B cell (primary cell): Measurements from ENCODE around the gene ARHGEF26. TPM values are rescaled to one million over a fixed set of nuclear protein-coding genes. Genes with fewer than 3 reads are reported as not detected.

ENCODE experiments used
- ATAC-seq: fragments of 200-7000 bp; cut with Tn5 transposase; one replicate; pipeline ENCODE4 v1.10.0; 2021; ENCODE audit warnings: low read depth, mild to moderate bottlenecking, moderate number of reproducible peaks, moderate library complexity
- CTCF ChIA-PET: fragments of 350-600 bp; sonication (Branson Sonifier 250); formaldehyde crosslinking; loops from one replicate; lab custom pipeline; 2021; ENCODE audit warnings: antibody characterized with exemption, inconsistent platforms; lab: Charles Lee
- POLR2A ChIA-PET: fragments of 350-600 bp; sonication (Branson Sonifier 250); formaldehyde crosslinking; loops from one replicate; lab custom pipeline; 2021; ENCODE audit warnings: antibody characterized with exemption; lab: Charles Lee
- DNase-seq: peaks from one replicate; pipeline ENCODE4 v3.0.0; 2013
- H2AFZ ChIP-seq: 2 replicates; pipeline ENCODE4 v1.6.1; 2012; ENCODE audit warnings: mild to moderate bottlenecking, low read depth, low read length; ENCODE audit not compliant: insufficient read depth, poor library complexity, severe bottlenecking
- H3K27ac ChIP-seq, 2 donors: 1 replicate in 1 of 2; 2 replicates in 1 of 2; pipeline ENCODE4 v1.5.1; 2012 to 2013; ENCODE audit warnings: low read length in 2 of 2, mild to moderate bottlenecking in 2 of 2, moderate library complexity in 1 of 2
- H3K27me3 ChIP-seq, 4 experiments: fragments of 200-600 bp in 1 of 4; sonication (generic) in 1 of 4; replicated peaks in 1 of 4; 1 replicate in 2 of 4; 2 replicates in 2 of 4; pipeline versions ENCODE4 v1.6.1 to v1.7.0; 2013 to 2016; ENCODE audit warnings: low read length in 3 of 4, mild to moderate bottlenecking in 2 of 4, mixed read lengths in 1 of 4, moderate library complexity in 1 of 4; ENCODE audit not compliant: insufficient read depth in 4 of 4, control insufficient read depth in 3 of 4; ENCODE audit errors: control extremely low read depth in 1 of 4
- H3K36me3 ChIP-seq, 2 experiments: replicated peaks in 1 of 2; 1 replicate in 1 of 2; 2 replicates in 1 of 2; pipeline versions ENCODE4 v1.6.1 to v1.7.1; 2013; ENCODE audit warnings: low read length in 1 of 2; ENCODE audit not compliant: insufficient read depth in 2 of 2, control insufficient read depth in 1 of 2; ENCODE audit errors: control extremely low read depth in 1 of 2, extremely low read depth in 1 of 2
- H3K4me1 ChIP-seq, 2 donors: fragments of 200-600 bp in 1 of 2; sonication (generic) in 1 of 2; 1 replicate in 1 of 2; 2 replicates in 1 of 2; pipeline versions ENCODE4 v1.5.1 to v1.6.1; 2013 to 2017; ENCODE audit warnings: low read length in 2 of 2; ENCODE audit not compliant: control insufficient read depth in 2 of 2, insufficient read depth in 2 of 2
- H3K4me2 ChIP-seq: replicated peaks from 2 replicates; pipeline ENCODE3; 2012; ENCODE audit warnings: mild to moderate bottlenecking, low read depth, low read length; ENCODE audit not compliant: poor library complexity, severe bottlenecking
- H3K4me3 ChIP-seq, 5 experiments: fragments of 200-600 bp in 1 of 5; sonication (generic) in 1 of 5; 1 replicate in 3 of 5; 2 replicates in 2 of 5; pipeline versions ENCODE4 v1.5.1 to v1.7.0; 2011 to 2016; ENCODE audit warnings: low read length in 4 of 5, mild to moderate bottlenecking in 4 of 5, low read depth in 2 of 5, control low read depth in 1 of 5, moderate library complexity in 1 of 5; ENCODE audit not compliant: insufficient read depth in 1 of 5; ENCODE audit errors: control extremely low read depth in 1 of 5, extremely low read depth in 1 of 5
- H3K79me2 ChIP-seq: fragments of 200-600 bp; sonication (generic); one replicate; pipeline ENCODE4 v1.6.0; 2016; ENCODE audit warnings: low read length; ENCODE audit not compliant: control insufficient read depth, insufficient read depth
- H3K9ac ChIP-seq: fragments of 200-600 bp; sonication (generic); 2 replicates; pipeline ENCODE4 v1.6.1; 2017; ENCODE audit warnings: mild to moderate bottlenecking, low read length, moderate library complexity
- H3K9me3 ChIP-seq, 3 donors: one replicate each; pipeline versions ENCODE4 v1.6.1 to v1.7.1; 2013; ENCODE audit warnings: low read length in 2 of 3; ENCODE audit not compliant: control insufficient read depth in 2 of 3, insufficient read depth in 1 of 3; ENCODE audit errors: control extremely low read depth in 1 of 3
- H4K20me1 ChIP-seq: 2 replicates; pipeline ENCODE4 v1.6.0; 2012; ENCODE audit warnings: mild to moderate bottlenecking, low read length; ENCODE audit not compliant: insufficient read depth, control insufficient read depth, poor library complexity, severe bottlenecking
- H3K27ac Mint-ChIP-seq: one replicate; pipeline ENCODE4 v1.8.0; 2021; ENCODE audit warnings: mixed read lengths
- H3K27me3 Mint-ChIP-seq: one replicate; pipeline ENCODE4 v1.8.0; 2021; ENCODE audit warnings: mixed read lengths
- H3K4me1 Mint-ChIP-seq: one replicate; pipeline ENCODE4 v1.8.0; 2021; ENCODE audit warnings: mixed read lengths
- H3K4me3 Mint-ChIP-seq: one replicate; pipeline ENCODE4 v1.8.0; 2021; ENCODE audit warnings: mixed read lengths
- H3K9me3 Mint-ChIP-seq: one replicate; pipeline ENCODE4 v1.8.0; 2022; ENCODE audit warnings: mixed read lengths; ENCODE audit not compliant: insufficient read depth
- CTCF ChIP-seq: fragments of 200-600 bp; IDR thresholded peaks from one replicate; pipeline ENCODE4 v1.8.0; 2022; ENCODE audit warnings: antibody characterized with exemption, mild to moderate bottlenecking
- EZH2 ChIP-seq: IDR thresholded peaks from 2 replicates; pipeline ENCODE4 v1.6.1; 2012; ENCODE audit warnings: borderline replicate concordance, low read depth, mild to moderate bottlenecking, moderate library complexity, low read length; ENCODE audit not compliant: insufficient read depth, poor library complexity, severe bottlenecking
- WGBS: methylation state at CpG from one replicate; pipeline ENCODE4 v1.1.5; 2013; ENCODE audit warnings: missing lambda C conversion rate; ENCODE audit not compliant: insufficient coverage; 5-methylcytosine and 5-hydroxymethylcytosine counted together
- intact Hi-C: fragments of 100-400 bp; cut with micrococcal nuclease; formaldehyde crosslinking; loops from one replicate; pipeline ENCODE4 v1.10.0; 2022
- polyA plus RNA-seq: library from polyadenylated mRNA; depleted of rRNA; stranded (reverse); fragments of >200 nt; gene quantifications from 2 replicates; pipeline ENCODE4 v1.2.3, GENCODE V29; 2012
- total RNA-seq, 2 donors: library from RNA; stranded (reverse); fragments of 120-200 nt in 1 of 2; gene quantifications; 1 replicate in 1 of 2; 2 replicates in 1 of 2; pipeline versions ENCODE4 v1.2.3 to v1.2.4, GENCODE V29; 2013 to 2022

ARHGEF26 gene
- total and polyA plus RNA-seq, 2 donors (not counting 1 experiment from before 2014, with no cell fraction given), result not detected

- TF ChIP-seq EZH2 (no peak), CTCF (no peak)
- ChIA-PET CTCF (no interaction called here), POLR2A (no interaction called here)
- WGBS, result no CpG with 5 or more reads among the region's 2 CpGs
- no peaks in the 10 kb centered on the region for H3K27me3 ChIP-seq
- no peak overlapping the region for H3K4me3 ChIP-seq
- no peaks in the 10 kb centered on the region for H3K79me2 ChIP-seq
- H3K36me3 ChIP-seq, result no peaks in the 10 kb centered on the region
- Mint-ChIP-seq H3K4me1 (no peaks in the 10 kb centered on the region), H3K4me3 (no peak overlapping the region), H3K9me3 (no peaks in the 10 kb centered on the region), H3K27ac (no peak overlapping the region), H3K27me3 (no peaks in the 10 kb centered on the region)
- intact Hi-C loops, result no loop called here
- ATAC-seq (no peak), DNase-seq (no peak)
- H4K20me1 ChIP-seq, result no peaks in the 10 kb centered on the region
- no peak overlapping the region for H3K9ac ChIP-seq
- H3K27ac ChIP-seq, result no peak overlapping the region
- no peak overlapping the region for H2AFZ ChIP-seq
- H3K9me3 ChIP-seq, result no peaks in the 10 kb centered on the region
- no peaks in the 10 kb centered on the region for H3K4me1 ChIP-seq
- H3K4me2 ChIP-seq, result no peak overlapping the region
Measured at GRCh38 chr3:154074966-154075365, 46.2 kb upstream of the ARHGEF26 start.

- Histone ChIP-seq H3K36me3 (no peaks in the 10 kb centered on the region), H3K27ac (no peak overlapping the region), H2AFZ (no peak overlapping the region), H3K9me3 (no peaks in the 10 kb centered on the region), H4K20me1 (no peaks in the 10 kb centered on the region), H3K79me2 (no peaks in the 10 kb centered on the region), H3K4me2 (no peak overlapping the region), H3K27me3 (no peaks in the 10 kb centered on the region), H3K4me3 (no peak overlapping the region), H3K9ac (no peak overlapping the region), H3K4me1 (no peaks in the 10 kb centered on the region)
- no peak overlapping the region for H3K4me3 Mint-ChIP-seq
- CTCF ChIA-PET, result no interaction called here
- H3K4me1 Mint-ChIP-seq, result no peaks in the 10 kb centered on the region
- POLR2A ChIA-PET, result no interaction called here
- no peaks in the 10 kb centered on the region for H3K27me3 Mint-ChIP-seq
- H3K9me3 Mint-ChIP-seq, result no peaks in the 10 kb centered on the region
- ATAC-seq (no peak), DNase-seq (no peak)
- TF ChIP-seq CTCF (no peak), EZH2 (no peak)
- 59% methylated on average over 6 of the region's 7 CpGs for WGBS
- H3K27ac Mint-ChIP-seq, result no peak overlapping the region
- intact Hi-C loops, result no loop called here
Measured at GRCh38 chr3:154078672-154079071, 42.5 kb upstream of the ARHGEF26 start.
